TTC549 (cell line): ENCODE results near the gene RRP12.

Experiments used
- FAIRE-seq: peaks from 2 replicates; lab custom pipeline; 2012; peaks lifted over from hg19 to GRCh38; lab: Jason Lieb, UNC

RRP12 gene

DNA sequence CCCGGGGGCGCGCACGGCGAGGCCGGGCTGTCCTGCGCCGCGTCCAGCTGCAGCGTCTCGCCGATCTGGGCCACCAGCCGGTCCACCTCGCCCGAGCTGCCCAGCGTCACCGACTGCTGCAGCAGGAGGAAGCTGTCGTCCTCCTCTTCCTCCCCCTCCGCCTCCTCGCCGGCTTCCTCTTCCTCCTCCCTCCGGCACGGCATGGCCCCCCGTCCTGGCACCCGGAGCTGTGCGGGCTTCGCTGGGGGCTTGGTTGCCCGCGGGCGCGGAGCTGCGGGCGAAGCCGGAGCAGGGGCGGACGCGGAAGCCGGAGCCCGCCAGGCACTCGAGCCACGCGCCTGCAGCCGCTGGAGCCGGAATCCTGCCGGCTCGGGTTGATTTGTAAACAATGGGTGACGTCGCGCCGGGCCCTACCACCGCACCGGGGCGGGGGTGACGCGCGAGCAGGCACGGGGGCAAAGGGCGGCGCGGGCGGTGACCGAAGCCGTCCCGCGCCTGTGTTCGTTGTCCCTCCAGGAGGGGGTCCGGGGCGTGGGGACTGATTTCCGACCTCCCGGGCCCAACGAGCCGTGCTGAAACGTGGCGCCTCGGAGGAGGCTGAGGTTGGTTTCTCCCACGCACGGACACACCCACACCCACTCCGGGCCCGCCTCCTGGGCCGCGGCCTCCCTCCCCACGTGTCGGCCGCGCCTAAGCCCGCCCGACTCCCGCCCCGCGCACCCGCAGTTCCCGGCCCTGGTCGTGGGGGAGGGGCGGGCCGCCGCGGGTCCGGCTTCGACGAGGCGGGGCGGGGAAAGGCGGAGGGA, 66.6 kb downstream of the RRP12 start, which contains the start of gene FRAT2:
Gene FRAT2 (minus strand): TSS at position 360 of the 806 bp plus-strand sequence. CDS start 157 bp downstream, at position 203.
- no peak for FAIRE-seq

DNA sequence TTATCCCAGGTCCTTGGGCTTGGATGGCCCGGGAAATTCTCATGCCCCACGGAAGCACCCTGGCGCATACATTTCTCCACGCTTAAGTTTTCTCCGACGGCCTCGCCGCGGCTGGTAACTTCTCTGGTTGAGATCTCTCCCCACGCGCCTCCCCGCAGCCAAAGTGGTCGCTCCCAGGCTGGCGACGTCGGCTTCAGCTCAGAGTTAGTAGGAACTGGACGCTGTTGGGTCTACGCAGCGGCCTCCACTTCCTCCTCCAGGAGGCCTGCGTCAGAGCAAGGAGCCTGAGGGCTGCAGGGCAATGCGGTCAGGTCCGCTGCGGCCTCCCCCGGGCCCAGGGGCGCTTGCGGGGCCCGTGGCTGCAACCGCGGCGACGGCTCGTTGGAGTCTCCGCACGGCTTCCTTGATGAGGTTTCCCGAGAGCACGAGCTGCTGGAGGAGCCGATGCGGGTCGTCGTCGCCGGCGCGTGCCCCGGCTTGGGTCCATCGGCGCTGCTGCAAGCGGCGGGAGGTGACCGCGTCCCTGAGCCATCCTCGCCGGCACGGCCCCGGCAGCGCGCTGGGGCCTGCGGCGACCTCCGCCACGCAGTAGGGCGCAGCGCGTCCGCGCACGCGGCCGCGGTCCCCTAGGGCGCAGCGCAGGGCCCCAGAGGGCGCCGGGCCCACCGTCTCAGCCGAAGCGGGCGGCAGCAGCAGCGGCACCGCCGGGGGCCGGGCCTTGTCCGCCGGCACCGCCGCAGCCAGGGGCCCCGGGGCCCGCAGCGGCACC, 67.4 kb downstream of the RRP12 start:
- FAIRE-seq, result no peak

DNA sequence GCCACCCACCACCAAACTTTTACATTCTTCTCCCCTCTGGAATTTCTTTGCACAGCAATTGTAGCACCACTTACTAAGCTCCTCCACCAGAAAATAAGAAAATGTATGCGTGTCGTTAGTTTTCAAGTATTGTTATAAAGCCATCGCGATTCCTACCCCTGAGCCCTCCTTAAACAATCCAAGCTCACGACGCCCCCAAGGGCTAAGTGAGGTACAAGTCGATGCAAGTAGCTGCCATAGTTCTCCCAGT, 67.9 kb downstream of the RRP12 start:
- FAIRE-seq, result no peak

DNA sequence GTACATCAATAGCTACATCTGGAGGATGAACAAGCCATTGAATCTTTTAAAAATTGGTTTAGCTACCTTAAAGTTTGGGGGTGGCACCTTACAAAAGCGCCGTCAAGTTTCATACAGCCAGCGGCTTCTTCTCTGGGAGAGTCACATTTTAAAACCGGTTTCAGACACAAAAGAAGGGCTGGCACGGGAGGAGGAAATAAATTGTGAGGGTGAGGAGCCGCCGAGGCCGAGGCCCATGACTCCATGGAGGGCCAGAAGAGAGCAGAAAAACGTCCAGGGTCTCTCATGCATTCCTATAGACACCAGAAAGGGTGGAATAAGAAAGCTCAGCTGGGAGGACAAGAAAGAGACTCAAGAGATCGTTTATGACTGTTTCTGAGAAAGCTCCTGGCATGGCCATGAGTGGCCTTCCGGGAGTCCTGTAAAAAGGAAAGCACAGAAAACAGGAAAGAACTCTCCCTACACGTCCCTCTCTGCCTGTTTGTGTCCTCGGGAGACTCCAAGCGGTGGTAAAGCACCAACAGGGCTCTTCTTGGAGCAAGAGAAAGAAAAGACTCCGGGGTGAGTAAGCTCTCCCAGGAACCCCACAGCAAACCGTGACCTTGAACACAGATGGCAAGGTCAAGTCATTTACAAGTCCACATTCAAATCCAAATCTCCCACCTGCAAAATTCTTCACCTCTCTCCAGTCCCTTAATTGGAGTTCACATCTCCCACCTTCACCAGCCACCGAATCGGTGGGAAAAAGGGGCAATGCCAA, 68.4 kb downstream of the RRP12 start:
- no peak for FAIRE-seq

DNA sequence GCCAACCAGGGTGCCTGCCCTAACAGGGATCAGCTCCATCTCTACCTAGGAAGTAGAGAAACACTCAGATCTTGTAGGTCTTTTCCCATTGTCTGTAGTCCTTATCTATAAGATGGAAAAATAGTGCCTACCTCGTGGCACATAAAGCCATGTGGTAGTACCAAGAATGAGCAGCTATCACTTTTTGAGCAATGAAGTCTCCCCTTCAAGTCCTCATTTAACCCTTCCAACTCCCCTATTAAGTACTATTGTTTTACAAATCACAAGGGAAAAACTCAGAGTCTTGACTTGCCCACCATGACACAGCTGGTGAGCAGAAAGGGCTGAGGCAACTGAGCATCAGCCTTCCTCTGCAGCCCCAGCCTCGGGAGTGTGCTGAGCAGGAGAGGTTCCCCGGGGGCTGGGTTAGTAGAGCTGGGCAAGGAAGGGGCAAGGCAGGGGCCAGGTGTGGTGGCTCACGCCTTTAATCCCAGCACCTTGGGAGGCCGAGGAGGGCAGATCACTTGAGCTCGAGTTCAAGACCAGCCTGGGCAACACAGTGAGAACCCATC, 69.9 kb downstream of the RRP12 start:
- no peak for FAIRE-seq

DNA sequence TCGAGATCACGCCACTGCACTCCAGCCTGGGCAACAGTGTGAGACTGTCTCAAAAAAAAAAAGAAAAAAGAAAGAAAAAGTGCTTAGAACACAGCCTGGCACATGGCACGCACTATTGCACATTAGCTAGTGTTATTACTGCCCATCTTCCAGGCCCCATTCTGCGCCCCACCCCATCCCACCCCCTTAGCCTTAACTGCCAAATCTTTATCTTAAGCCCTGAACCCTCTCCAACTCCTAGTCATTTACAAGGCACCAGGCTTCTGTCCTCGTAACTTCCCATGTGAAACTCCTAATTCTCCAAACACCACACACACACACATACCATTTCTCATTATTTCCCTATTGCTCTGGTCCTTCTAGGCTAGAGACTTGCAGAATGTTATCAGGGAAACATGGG, 71.4 kb downstream of the RRP12 start:
- FAIRE-seq, result no peak

DNA sequence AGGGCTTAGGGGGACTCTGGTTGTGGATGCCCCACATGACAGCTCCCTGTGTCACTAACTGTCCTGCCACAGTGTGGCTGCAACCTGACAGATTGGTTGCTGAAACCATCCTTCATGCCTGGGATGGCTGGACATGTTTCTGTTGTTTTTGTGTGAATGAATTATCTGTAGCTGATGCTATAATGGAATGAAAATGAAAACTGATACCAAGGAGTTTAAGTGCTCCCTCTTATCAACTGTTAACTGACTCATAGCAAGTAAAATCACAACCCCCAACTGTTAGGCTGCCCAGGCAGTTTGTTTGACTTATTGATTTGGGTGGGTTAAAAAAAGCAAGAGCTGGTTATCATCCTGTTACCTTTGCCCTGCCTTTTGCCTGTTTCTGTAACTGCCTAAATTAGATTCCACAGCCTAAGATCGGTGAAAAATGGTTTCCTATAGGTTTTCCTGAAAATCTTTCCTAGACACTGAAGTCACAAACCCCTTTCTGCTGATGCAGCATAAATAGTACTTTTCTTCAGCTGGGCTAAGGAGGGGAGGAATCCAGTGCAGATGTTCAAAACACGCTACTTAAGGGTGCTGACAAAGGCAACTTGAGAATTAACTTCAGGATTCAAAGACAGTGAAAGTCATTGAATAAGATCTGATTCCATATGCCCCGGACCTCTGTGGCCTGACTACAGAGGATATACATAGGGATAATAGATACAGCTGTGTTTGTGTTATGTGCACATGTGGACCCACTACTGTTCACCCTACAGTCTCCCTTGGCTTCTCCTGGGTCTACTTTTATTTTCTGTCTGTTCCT, 72.3 kb downstream of the RRP12 start:
- no peak for FAIRE-seq

DNA sequence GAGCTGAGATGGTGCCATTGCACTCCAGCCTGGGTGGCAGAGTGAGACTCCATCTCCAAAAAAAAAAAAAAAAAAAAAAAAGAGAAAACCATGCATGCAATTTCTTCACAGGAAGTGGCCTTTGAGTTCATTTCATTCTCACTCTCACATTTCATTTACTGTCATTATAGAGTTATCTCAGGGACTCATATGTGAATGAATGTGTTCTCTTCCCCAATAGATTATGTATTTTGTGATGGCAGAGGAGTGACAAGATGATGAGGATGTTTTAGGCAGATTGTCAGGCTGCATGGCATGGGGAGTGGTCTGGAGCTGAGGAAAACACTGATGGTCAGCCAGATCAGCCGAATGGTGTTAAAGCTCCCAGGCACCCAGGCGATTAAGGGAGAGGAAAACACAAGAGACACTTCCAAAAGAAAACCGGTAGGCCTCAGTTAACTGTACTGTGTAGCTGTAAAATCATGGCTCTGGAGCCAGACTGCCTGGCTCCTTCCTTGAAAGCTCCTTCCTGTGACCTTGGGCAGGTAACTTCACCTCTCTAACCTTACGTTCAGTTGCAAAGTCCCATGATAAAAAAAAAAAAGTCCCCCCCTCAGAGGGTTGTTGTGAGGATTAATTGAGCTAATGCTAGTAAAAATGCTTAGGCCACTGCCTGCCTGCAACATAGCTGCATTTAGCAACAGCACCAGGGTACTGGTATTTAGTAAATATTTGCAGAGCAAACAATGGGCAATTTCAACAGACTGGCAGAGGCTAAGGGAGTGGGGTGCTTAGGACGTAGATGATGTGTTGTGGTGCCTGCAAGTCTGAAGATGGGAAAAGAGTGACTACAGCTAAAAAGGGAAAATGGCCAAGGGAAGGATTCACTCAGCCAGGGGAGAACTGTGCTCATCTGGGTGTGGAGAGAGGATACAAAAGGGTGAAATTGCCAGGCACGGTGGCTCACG, 73.5 kb downstream of the RRP12 start:
- no peak for FAIRE-seq

DNA sequence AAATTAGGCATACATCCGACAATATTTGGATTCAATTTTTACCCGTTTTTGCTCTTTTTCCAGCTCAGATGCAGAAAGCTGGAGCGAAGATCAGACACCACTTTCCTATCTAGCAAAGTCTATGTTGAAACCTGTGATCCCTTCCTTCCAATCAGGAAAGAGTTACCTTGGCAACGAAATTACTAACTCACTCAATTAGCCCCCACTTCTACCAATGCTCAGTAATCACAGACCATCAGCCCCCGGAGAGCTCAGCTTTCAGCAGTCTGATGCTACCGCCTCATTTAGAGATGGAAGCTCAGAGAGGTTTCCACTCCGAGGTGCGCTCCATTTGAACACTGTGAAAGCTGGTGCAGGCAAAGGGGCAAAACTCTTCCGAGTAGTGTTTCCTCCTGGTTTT, 75.4 kb downstream of the RRP12 start:
- FAIRE-seq, result no peak

DNA sequence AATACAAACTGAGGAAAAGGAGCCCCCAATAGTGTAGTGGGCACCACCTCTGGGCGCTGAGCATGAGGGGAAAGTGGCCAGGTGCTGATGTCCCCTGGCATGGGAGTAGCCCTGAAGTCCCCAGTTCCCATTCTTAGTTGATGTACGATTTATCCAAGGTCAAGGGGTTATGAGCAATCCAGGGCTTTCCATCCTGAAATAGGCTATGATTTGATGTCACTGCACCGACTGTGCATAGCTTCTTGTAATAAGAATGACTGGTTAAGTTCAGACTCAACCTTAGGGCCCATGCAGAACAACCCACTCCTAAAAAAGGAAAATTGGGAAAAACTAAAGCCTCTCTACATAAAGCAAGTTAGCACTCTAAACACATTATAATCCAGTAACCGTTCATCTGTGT, 77.6 kb downstream of the RRP12 start:
- no peak for FAIRE-seq

DNA sequence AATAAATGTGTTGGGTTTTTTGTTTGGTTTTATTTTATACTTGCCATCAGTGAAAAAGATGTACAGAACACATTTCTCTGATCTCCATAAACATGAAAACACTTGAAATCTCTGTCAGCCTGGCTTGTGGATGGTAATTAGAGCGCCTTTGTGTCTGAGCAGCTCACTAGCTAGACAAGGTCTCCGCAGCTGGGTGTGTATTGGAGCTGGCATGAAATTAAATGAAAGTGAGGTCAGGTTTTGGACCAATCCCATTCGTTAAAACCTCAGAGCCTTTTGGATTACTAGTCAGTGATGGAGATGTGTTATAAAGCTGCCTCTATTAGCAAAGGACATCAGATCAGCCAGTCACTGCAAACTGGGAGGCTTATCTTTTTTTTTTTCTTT, 79.3 kb downstream of the RRP12 start:
- no peak for FAIRE-seq

DNA sequence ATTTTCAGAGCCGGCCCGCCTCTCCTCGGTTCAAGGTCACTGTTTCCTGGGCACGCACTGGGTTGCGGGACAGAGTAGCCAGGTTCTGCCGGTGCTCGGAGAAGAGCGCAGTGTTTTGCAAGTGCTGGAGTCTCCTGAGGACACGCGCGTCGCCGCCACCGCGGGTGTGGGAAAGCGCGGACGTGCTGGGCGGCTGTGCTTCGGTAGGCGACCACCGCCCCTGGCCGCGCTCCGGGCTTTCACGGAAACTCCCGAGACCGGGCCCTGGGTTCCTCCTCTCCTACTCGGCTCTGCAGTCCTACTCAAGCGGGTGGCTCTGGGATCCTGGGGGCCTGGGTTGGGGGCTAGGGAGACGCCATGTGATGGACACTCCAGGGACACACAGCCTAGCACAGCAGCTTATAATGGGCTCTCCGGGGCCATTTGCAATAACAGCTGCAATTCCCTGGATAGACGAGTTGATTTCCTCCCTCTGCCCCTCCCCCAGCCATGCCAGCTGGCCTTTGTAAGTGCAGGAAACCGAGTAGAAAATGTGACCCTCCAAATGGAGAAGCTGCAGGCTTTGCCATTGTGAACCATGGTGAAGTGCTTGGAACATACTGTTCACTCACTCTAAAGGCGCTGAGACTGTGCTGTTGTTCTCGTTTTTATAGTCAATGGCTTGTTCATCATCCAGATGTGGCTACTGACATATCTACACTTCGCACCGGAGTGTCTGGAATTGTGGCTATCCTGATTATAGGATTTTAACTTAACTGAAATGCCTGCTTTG, 79.9 kb downstream of the RRP12 start:
- FAIRE-seq, result no peak

DNA sequence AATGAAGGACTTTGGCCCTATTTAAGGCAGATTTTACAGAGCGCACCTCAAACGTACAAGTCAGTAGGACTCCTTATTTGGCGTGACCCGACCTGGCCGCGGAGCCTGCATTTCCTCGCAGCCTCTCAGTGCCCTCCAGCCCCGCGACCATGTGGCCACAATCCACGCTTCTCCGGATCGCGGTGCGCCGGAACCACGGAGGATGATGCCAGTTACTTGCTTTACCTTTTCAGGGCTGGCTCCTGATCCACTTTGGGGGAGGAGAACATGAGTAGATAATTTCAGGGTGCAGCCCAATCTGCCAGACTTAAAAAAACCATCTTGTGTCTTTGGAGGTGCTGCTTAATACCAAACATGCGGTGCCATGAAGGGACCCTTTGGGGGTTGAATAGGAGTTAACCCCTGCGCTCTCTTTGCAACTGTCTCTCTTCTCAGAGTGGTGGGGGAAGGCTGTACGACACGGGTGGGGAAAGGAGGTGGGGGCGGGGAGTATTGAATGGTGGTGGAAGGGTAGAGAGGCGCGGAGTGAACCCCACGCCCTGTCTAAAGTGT, 80.6 kb downstream of the RRP12 start:
- FAIRE-seq, result no peak

DNA sequence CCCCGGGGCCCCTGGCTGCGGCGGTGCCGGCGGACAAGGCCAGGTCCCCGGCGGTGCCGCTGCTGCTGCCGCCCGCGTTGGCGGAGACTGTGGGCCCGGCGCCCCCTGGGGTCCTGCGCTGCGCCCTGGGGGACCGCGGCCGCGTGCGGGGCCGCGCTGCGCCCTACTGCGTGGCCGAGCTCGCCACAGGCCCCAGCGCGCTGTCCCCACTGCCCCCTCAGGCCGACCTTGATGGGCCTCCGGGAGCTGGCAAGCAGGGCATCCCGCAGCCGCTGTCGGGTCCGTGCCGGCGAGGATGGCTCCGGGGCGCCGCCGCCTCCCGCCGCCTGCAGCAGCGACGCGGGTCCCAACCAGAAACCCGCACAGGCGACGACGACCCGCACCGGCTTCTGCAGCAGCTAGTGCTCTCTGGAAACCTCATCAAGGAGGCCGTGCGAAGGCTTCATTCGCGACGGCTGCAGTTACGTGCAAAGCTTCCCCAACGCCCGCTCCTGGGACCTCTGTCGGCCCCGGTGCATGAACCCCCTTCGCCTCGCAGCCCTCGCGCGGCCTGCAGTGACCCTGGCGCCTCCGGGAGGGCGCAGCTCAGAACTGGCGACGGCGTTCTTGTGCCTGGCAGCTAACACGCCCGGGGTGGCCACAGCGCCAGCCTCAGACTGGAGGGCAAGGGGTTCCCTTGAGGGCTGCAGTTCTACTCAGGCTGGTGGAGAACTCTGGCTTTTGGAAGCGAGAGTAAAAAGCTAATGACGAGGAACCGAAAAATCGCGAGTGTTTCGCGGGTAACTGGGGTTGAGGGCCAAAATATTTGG, 81.3 kb downstream of the RRP12 start:
- FAIRE-seq, result no peak

DNA sequence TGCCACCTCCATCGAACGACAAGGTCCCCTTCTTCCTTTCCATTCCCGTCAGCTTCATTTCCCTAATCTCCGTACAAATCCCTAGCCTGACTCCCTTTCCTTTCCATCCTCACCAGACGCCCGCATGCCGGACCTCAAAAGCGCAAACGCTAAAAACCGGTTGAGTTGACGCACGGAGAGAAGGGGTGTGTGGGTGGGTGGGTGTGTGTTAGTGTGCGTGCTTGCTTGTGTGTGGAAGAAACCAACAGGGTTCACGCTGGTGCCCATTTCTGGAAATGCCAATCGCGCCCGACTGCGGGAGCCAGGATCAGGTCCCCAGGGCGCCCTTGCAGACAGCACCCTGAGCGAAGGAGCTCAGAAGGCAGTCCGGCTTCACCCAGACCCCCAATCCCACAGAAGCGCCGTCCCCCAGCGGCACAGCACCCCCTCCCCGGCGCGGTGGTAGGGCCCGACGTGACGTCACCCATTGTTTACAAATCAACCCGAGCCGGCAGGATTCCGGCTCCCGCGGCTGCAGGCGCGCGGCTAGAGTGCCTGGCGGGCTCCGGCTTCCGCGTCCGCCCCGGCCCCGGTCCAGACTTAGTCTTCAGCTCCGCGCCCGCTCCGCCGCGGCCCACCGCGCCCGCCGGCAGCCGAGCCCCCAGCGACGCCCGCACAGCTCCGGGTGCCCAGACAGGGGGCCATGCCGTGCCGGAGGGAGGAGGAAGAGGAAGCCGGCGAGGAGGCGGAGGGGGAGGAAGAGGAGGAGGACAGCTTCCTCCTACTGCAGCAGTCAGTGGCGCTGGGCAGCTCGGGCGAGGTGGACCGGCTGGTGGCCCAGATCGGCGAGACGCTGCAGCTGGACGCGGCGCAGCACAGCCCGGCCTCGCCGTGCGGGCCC, 82.1 kb downstream of the RRP12 start, which contains the start of gene FRAT1:
Gene FRAT1 (plus strand): TSS at position 500 of the 880 bp plus-strand sequence. CDS start 183 bp downstream, at position 683.
- no peak for FAIRE-seq

DNA sequence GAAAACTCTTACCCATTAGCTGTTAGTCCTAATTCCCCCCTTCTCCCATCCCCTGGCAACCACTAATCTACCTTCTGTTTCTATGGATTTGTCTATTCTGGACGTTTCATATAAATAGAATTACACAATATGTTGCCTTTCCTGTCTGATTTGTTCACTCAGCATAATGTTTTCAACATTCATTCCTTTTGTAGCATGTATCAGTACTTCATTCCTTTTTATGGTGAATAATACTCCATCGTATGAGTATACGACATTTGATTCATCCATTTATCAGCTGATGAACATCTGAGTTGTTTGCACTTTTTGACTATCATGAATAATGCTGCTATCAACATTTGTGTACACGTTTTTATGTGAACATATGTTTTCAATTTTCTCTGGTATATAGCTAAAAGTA, 86.5 kb downstream of the RRP12 start:
- FAIRE-seq, result no peak

DNA sequence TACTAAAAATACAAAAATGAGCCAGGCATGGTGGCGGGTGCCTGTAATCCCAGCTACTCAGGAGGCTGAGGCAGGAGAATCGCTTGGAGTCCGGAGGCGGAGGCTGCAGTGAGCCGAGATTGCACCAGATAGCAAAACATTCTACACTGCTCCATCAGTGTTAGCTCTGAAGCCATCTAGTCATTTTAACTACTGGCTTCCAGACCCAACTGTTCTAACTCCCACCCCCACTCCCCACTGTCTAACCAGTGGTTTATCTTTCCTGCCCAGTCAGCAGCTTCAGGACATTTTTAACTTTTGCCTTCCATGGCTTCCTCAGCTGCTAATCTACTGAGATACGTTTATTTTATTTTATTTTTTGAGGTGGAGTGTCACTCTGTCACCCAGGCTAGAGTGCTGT, 88.2 kb downstream of the RRP12 start:
- FAIRE-seq, result no peak
